Keratinocyte (primary cell): Measurements from ENCODE around the gene KSR2.

Experiments used
- CTCF ChIP-seq, 3 experiments: IDR thresholded peaks in 1 of 3; conservative IDR thresholded peaks in 1 of 3; optimal IDR thresholded peaks in 1 of 3; 2 replicates in 2 of 3; 3 replicates in 1 of 3; pipeline versions ENCODE3 to v1.5.1; 2011; ENCODE audit warnings: low read length in 3 of 3, mild to moderate bottlenecking in 3 of 3, moderate library complexity in 2 of 3, control low read depth in 1 of 3, inconsistent platforms in 1 of 3; ENCODE audit not compliant: insufficient read depth in 2 of 3; ENCODE audit errors: extremely low read depth in 1 of 3
- EZH2 ChIP-seq: IDR thresholded peaks from one replicate; pipeline ENCODE4 v1.6.1; 2012; ENCODE audit warnings: inconsistent platforms, mild to moderate bottlenecking, low read length, moderate library complexity

- peak; percentile 43 to 58 (median 57) for TF ChIP-seq CTCF (optimal IDR thresholded peaks at IDR 0.05 in 1 of 3, IDR thresholded peaks at IDR 0.05 in 1 of 3, conservative IDR thresholded peaks at IDR 0.05 in 1 of 3; ENCODE audit: extremely low read depth in 1 of 3, insufficient read depth in 2 of 3, low read length in 3 of 3)
- TF ChIP-seq EZH2: no peak
Observed at GRCh38 chr12:117470804-117471203, 498.0 kb downstream of the KSR2 start.
